ENCODE results near the gene TUBB3. TPM values are rescaled to one million over a fixed set of nuclear protein-coding genes. Genes with fewer than 3 reads are reported as not detected.

TUBB3 gene
- total and polyA plus RNA-seq, 9 of the 15 experiments (the other 6 are each of a cell fraction or from before 2014, with no cell fraction given), result 0.18 to 12.5 (median 5.0) TPM

DNA sequence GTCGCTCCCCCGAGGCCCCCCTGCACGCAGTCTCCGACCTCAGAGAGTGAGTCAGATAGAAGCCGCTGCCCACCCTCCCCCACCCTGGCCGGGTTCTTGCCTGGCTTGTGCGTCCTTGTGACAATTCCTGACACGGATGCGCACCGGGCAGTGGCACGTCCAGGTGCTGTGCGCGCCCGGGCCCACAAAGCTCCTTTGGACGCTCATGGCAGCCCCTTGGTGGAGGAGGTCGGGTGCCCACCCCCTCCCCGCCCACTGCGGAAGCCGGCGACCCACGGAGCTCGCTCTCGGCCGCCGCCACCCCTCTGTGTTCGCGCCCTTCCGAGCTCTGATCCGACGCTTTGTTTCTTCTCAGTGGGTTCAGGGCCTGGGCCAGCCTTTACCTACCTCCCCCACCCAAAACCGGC, 662 bp upstream of the TUBB3 start (continued):
- peak in 1 of 3 experiments; percentile 45 for TF ChIP-seq YY1 (IDR thresholded peaks at IDR 0.05; ENCODE audit: borderline replicate concordance in 1 of 3, control insufficient read depth in 1 of 3, extremely low read depth in 1 of 3, insufficient read depth in 3 of 3, insufficient read length in 1 of 3, insufficient replicate concordance in 2 of 3, low read depth in 1 of 3, low read length in 2 of 3)
- TF ChIP-seq DIDO1 (tag; IDR thresholded peaks at IDR 0.05; ENCODE audit: low read depth), result no peak
- TF ChIP-seq, protein P1, sequence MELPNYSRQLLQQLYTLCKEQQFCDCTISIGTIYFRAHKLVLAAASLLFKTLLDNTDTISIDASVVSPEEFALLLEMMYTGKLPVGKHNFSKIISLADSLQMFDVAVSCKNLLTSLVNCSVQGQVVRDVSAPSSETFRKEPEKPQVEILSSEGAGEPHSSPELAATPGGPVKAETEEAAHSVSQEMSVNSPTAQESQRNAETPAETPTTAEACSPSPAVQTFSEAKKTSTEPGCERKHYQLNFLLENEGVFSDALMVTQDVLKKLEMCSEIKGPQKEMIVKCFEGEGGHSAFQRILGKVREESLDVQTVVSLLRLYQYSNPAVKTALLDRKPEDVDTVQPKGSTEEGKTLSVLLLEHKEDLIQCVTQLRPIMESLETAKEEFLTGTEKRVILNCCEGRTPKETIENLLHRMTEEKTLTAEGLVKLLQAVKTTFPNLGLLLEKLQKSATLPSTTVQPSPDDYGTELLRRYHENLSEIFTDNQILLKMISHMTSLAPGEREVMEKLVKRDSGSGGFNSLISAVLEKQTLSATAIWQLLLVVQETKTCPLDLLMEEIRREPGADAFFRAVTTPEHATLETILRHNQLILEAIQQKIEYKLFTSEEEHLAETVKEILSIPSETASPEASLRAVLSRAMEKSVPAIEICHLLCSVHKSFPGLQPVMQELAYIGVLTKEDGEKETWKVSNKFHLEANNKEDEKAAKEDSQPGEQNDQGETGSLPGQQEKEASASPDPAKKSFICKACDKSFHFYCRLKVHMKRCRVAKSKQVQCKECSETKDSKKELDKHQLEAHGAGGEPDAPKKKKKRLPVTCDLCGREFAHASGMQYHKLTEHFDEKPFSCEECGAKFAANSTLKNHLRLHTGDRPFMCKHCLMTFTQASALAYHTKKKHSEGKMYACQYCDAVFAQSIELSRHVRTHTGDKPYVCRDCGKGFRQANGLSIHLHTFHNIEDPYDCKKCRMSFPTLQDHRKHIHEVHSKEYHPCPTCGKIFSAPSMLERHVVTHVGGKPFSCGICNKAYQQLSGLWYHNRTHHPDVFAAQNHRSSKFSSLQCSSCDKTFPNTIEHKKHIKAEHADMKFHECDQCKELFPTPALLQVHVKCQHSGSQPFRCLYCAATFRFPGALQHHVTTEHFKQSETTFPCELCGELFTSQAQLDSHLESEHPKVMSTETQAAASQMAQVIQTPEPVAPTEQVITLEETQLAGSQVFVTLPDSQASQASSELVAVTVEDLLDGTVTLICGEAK (IDR thresholded peaks at IDR 0.05), result peak; percentile 28; the same call in 1 of the 2 replicates
- TF ChIP-seq, protein P1 (CRISPR knock-in tag; IDR thresholded peaks at IDR 0.05), result no peak
- no peak for TF ChIP-seq ZNF316 (IDR thresholded peaks at IDR 0.05)
- TF ChIP-seq POU5F1 (IDR thresholded peaks at IDR 0.05; ENCODE audit: borderline replicate concordance, low read depth, low read length, partially characterized antibody), result no peak
- TF ChIP-seq VEZF1 (CRISPR knock-in tag; IDR thresholded peaks at IDR 0.05), result peak; percentile 86
- TF ChIP-seq, protein P2, sequence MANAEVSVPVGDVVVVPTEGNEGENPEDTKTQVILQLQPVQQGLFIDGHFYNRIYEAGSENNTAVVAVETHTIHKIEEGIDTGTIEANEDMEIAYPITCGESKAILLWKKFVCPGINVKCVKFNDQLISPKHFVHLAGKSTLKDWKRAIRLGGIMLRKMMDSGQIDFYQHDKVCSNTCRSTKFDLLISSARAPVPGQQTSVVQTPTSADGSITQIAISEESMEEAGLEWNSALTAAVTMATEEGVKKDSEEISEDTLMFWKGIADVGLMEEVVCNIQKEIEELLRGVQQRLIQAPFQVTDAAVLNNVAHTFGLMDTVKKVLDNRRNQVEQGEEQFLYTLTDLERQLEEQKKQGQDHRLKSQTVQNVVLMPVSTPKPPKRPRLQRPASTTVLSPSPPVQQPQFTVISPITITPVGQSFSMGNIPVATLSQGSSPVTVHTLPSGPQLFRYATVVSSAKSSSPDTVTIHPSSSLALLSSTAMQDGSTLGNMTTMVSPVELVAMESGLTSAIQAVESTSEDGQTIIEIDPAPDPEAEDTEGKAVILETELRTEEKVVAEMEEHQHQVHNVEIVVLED (CRISPR knock-in tag; IDR thresholded peaks at IDR 0.05), result 0 out of 2 replicates have a peak, but pooled peaks have one; percentile 11
- TF ChIP-seq KAT7 (CRISPR knock-in tag; IDR thresholded peaks at IDR 0.05; ENCODE audit: borderline replicate concordance), result peak; percentile 92; the same call in 1 of the 2 replicates
- peak; percentile 19 for TF ChIP-seq NEUROD1 (IDR thresholded peaks at IDR 0.05; ENCODE audit: borderline replicate concordance, low read depth, low read length, partially characterized antibody)
- TF ChIP-seq NFE2 (IDR thresholded peaks at IDR 0.05; ENCODE audit: low read depth), result peak; percentile 19; the same call in 1 of the 2 replicates
- TF ChIP-seq POLR2B (IDR thresholded peaks at IDR 0.05; ENCODE audit: low read depth, partially characterized antibody), result no peak
- peak; percentile 57; the same call in 1 of the 2 replicates for TF ChIP-seq POLR2AphosphoS5 (IDR thresholded peaks at IDR 0.05; ENCODE audit: control insufficient read depth, insufficient read depth, low read depth, low read length)
- TF ChIP-seq ZFX (CRISPR knock-in tag; IDR thresholded peaks at IDR 0.05), result peak; percentile 75; the same call in 1 of the 2 replicates
- no peak for TF ChIP-seq ZNF133 (CRISPR knock-in tag; IDR thresholded peaks at IDR 0.05)
- no peak for TF ChIP-seq BACH1 (tag; IDR thresholded peaks at IDR 0.05)

All from K562 (cell line).